HG03103 (cell line): ENCODE results near the gene GPR132.
"Not testable (repeated sequence)": the region's sequence is repeated elsewhere in the genome, so short reads cannot be mapped to it uniquely, and the experiment has no call there.

Source experiments
- ATAC-seq: cut with Tn5 transposase; IDR thresholded peaks from one replicate; pipeline ENCODE4 v1.9.1; 2021; ENCODE audit warnings: low read depth; ENCODE audit not compliant: unreplicated experiment

The GPR132 gene

DNA sequence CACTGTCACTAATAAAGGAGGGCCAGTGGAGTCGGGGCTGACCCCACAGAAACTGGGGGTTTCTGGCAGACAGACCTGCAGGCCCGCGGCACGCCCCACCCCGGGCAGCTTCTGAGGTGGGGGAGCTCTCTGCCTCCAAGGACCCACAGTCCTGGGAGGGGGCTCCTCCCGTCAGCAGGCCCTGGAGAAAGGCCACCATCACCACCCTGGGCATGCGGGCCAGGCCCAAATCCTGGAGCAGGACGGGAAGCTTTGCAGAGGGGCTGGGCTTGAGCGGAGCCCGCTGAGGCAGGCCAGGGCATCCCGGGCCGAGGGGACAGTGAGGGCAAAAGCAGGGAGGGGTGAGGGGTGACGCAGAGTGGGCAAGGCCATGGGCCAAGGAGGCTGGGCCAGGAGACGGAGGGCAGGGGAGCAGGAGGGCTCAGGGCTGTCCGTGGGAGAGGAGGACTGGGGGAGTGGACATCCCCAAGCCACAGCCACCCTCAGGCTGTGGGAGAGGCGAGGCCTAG is 11.1 kb upstream of the GPR132 start:
- ATAC-seq, result no peak

DNA sequence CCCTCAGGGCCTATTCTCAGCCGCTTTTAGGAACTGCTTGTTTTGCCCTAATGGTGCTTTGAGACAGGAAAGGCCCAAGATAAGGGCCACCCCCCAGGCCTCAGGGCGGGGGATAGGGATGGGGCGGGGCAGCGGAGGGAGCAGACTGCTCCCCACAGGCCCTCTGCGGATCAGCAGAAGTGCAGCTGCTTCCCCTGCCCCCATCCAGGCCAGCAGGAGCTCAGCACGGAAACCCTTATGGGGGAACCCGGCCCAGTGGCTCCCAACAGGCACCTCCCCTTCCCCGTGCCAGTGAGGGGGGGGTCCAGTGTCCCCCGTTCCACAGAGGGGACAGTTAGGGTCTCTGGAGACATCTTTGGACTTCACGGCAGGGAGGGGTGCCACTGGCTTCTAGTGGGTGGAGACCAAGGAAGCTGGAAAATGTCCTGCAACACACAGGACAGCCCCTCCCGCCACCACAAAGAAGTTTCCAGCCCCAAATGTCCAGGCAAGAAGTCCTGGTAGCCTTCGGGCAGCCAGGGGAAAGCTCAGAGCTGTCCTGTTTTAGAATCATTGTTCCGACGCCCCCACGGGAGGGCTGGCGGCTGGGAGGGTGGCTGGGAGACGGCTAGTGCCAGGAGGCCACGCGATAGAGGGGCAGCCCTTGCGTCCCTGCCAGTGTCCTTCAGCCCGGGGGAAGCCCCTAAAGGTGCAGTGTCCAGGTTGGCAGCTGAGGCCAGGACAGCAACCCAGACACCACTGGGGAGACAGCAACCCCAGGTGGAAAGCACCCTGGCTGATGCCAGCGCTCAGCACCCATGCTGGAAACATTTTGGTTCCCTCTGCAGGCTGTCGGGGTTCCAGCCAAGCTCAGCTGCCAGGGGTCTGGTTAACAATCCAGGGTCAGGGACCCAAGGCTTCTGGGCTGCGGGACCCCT is 10.4 kb upstream of the GPR132 start:
- ATAC-seq, result peak; percentile 45

DNA sequence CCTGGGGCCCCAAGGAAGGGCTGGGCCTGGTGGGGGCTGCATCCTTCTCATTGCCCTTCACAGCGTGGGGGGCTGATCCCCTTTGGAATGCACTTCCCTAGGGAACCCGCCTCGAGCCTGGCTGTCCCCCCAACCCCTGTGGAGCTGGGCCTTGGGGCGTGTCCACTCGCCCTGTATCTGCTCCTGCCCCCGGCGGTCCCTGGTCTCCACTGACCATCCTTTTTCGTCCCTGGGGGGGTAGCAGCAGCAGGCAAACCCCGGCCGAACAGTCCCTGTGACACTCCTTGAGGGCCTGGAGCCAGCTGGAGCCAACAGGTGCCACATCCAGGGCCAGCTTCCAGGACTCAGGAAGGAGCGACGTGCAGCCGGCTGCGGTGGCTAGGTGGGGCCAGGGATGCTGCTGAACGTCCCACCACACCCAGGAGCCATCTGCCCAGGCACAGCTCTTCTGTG is 9.4 kb upstream of the GPR132 start:
- no peak for ATAC-seq

DNA sequence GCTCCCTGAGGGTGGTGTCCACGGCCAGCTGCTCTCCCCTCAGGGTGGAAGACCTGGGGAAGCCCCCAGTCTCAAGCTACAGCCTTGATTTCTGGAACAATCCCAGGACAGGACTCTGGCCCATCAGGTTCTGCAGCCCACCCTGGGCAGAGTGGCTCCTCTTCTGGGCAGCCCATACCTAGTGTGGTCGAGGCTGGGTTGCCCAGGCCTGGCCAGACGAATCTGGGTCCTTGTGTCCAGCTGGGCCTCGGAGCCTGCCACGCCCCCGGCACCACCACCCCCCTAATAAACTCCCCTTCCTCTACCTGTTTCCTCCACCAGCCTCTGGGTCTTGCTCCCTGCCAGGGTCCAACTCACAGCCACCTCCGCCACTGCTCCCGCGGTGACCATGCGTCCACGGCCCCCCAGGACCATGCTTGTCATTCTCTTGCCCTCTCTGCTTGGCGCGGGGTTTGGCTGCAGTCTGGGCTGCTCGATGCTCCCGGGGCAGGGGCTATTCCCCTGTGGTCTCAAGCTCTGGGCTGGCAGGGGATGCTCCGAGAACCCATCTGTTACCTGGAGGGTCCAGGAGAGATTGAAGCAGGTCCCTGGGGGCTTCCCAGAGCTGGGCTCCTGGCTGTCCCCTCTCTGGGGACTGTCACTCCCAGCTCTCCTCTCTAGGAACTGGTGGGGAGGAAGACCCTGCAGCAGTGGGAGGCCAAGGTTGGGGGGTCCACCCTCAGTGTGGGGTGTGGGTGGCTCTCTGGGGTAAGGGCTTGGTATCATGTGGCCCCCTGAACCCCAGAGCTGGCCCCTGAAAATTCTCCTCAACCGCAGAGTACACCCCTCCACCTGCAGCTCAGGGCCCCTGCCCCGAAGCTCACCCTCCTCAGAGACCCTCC is 8.7 kb upstream of the GPR132 start:
- ATAC-seq, result no peak

DNA sequence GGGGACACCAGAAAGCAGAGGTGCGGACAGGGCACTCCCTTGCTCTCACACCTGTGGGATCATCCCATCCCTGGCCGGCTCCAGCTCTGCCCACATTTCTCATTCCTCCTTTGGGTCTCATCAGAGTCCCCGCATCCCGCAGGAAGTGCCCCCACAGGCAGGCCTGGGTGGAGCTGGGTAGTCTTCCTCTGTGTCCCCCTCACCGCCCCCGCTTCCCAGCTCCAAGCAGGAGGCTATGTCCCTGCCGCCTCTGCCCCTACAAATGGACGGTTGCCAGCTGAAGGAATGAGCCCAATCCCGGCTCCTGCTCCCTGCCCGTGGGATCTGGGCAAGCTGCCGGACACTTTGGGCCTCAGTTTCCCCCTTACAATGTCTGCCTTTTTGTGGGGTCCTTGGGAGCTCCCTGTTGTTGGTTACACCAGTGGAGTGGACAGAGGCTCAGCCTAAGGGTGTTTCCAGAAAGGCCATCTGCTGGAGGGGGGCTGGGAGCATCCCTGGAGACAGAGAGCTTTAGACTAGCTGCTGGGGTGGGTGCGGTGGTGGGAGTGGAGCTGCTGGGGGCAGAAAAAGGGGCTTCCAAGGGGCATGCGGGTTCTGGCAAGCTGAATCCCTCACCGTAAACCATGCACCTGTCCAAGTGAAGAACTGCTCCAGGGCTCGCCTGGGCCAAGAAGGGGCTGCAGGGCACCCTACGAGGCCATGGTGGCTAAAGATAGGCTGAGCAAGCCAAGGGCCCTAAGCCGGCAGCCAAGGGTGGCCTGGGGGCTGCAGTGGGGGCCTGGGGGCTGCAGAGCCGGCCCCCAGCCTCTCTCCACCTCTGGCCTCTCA is 7.9 kb upstream of the GPR132 start:
- ATAC-seq, result no peak

DNA sequence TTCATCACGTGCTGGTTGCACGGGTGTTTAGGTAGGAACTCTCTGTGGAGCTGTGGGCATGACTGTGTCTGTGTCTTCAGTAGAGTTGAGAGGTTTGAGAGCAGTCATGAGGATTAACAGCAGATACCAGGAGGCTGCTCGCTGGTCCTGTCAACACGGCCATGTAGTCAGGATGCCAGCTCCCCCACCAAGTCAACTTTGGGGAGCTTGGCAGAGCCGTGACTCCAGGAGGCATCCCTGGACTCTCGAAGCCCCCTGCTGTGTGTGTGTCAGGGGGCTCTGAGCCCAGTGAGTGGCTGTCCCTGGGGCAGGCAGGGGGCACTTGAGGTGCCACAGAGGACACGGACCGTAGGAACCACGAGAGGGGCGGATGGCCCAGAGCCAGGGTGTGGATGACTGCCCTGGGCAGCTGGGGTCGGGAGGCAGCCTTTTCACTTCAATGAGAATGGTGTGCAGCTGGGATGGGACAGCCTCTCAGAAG is 7.2 kb upstream of the GPR132 start:
- ATAC-seq, result no peak

DNA sequence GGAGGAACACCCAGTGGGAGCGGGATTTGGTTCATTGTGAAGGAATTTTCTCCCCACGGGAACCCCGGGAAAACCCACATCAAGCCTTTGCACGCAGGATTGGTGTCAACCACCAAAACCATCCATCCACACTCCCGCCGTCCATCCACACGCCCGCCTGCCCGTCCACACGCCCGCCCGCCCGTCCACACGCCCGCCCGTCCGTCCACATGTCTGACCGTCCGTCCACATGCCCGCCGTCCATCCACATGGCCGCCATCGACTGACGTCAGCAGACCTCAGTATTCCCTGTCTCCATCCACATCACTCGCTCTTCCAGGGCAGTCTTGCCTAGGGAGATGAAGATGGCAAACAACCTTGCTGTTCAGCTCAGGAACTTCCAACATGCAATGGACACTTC is 6.7 kb upstream of the GPR132 start:
- ATAC-seq, result no peak

DNA sequence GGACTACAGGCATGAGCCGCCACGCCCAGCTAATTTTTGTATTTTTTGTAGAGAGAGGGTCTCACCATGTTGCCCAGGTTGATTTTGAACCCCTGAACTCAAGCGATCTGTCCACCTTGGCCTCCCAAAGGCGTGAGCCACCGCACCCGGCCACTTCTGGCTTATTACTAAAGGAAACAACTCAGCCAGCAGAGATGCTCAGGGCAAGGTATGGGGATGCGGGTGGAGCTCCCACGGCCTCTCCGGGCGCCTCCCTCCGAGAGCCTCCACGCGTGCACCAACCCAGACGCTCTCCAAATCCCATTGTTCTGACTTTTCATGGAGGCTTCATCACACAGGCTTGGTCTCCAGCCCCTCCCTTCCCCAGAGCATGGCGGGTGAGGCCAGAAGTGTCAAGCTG is 6.1 kb upstream of the GPR132 start:
- ATAC-seq, result no peak

DNA sequence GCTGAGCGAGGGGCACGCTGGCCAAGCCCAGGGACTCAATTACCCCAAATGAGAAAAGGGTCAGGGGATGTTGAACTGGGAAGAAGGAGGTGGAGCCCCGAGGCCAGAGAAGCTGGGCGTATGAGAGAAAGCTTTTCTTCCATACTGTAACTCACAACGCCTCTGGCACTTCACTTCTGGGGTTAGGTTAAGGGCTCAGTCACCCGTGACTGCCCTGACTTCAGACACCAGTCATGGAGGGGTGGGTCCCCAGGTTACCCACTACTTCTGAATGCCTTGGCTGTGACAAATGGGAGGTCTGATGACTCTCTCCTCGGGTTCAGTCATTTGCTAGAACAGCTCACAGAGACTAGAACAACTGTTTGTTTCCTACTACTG is 5.5 kb upstream of the GPR132 start:
- ATAC-seq, result no peak

DNA sequence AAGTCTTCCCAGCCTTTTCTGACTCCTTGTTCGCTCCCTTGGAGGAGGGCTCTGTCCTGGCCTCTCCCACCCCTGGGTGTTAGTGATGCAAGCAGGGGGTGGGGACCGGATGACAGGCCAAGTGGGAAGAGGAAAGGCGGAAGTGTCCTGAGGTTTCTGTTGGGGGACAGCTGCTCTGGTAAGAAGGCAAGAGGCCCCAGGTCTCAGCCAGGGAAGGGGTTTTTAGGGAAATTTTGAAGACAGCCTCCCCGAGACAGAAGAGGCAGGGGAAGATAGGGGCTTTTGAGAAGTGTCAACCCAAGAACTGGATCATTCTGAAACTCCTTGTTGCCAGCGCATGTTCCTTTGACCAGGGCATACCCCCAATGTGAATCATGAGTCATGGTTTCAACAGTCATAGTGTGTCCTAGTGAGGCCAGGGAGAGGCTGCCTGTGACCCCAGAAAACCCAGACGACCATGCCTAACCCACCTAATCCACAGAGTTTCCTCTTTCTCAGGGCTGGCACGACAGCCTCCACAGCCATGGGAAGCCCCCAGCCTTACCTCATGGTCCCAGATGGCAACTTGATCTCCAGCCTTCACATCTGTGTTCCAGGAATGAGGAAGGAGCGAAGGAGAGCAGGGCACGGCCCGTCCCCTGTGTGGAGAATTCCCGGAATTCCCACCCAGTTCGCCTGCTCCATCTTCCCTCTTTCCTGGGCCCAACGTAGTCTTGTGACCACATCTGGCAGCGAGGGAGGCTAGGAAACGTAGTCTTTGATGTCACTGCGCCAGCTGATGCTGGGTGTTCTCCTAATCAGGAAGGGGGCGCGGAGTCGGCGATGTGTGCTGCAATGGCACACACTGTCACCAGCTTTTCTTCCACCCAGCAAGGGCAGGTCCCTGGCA is 4.9 kb upstream of the GPR132 start:
- no peak for ATAC-seq

DNA sequence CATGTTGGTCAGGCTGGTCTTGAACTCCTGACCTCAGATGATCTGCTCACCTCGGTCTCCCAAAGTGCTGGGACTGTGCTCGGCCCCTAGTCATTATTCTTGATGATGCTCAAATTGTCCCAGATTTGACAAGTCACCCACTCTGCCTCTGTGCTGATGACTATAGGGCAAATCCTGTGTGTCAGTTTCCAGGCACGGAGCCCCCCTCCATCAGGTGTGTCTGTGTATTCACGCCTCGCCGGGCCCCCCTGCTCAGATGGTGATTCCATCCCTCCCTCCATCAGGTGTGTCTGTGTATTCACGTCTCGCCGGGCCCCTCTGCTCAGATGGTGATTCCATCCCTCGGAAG is 4.3 kb upstream of the GPR132 start:
- no peak for ATAC-seq

DNA sequence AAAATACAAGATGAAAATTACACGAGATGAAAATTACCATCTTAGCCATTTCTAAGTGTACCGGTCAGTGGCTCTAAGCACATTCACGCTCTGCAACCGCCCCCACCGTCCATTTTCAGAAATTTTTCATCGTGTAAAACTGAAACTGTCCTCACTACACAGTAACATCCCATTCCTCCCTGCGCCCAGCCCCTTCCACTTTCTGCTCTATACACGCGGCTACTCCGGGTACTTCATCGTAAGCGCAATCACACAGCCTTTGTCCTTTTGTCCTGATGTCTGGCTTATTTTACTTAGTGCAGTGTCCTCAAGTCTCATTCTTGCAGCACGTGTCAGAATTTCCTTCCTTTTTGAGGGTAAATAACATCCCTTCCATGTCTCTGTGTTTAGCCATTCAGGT is 3.6 kb upstream of the GPR132 start:
- ATAC-seq, result no peak

DNA sequence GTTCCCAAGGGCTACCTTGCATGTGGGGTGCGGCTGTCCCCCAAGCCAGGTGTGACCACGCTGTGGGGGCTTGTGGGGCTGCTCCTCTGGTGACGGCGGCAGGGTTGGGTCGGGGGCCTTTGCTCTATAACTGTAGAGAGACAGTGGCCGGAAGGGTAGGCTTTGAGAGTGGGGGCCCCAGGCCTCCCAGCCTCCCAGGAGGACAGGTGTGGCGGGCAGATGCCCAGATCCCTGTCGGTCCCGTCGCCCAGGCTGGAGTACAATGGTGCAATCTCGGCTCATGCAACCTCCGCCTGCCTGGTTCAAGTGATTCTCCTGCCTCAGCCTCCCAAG is 2.7 kb upstream of the GPR132 start:
- no peak for ATAC-seq

DNA sequence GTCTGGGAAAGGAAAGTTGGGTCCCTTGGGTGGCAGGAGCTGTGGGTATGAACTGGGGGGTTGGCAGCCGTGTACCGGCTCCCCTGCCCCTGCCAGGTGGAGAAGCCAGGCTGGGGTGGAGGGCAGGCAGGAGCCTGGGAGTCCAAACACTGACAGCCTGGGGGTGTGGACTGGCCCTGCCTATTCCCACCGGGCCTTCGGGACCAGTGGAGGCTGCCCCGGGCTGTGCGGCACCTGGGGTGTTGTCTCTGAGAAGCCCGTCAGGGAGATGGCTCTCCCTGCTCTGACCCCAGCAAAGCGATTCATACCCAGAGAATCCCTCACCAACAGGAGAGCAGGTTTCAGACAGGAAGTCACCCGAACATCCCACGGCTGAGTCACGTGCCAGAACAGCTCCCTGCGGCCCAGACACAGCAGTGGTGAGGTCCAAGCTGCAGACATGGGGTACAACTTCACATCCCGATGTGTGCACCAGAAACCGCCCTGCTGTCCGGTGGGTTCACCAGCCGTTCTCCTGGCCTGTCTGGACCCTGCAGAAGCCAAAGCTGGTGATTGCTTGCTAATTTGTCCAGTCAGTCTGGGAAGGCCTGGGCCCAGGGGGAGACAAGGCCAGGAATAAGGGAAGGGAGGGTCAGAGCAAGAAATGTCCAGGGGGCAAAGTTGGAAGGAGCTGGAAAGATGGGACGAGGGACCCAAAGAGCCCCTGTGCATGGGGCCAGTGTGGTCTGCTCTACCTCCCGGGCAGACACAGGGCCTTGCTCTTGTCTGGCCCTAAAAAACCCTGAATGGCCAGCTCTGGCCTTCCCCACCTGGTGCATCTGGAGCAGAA is 2.1 kb upstream of the GPR132 start:
- ATAC-seq, result no peak

DNA sequence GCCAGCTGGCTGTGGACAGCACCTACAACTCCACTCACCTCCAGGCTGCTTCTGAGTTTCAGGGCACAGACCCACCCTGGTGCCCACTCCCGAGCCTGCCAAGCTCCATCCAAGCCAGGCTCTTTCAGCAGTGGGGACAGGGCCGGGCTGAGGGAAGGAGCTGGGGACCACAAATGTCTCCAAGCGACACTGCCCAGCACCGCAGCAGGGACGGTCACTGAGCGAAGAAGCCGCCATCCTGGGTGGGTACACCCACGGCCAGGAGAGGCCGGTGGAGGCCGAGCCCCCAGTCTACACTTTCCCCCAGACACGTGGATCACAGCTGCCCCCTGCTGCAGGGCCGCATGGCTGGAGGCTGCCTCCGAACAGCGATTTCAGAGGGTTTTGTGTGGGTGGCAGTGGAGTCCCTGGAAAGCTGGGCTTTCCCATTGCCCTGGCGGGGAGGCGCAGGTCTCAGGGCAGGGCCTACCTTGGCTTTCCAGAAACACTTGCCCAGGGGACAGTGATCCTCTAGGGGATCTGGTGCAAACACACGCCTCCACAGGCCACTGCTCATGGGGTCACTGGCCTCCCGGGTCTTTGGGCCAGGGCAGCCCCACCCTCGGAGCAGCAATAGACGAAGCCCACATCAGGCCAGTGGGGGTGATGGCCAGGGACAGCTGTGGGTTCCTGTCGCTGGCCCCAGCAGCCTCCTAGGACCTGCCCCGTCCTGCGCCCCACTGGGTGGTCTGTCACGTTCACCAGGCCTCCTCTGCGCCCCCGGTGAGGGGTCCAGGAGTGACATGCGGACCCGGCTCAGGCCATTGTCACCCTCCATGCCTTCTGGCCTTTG is 1.2 kb upstream of the GPR132 start:
- no peak for ATAC-seq

DNA sequence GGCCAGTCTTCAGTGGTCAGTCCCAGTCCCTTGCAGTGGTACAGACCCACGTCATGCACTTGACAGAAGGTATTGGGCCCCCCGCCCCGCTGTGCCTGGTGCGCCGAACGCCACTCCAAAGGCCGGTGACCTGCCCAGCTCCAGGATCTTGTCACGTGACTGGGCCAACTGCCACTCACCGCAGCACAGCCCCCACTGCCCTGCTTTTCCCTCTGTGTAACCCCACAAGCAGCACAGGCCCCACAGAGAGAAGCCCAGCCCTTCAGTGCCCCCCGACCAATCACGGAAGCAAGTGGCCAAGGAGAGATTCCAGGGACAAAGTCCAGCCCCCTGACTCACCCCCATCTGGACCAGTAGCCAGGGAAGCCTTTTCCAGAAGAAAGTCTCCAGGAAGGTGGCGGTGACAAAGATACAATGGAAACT is 498 bp downstream of the GPR132 start:
- no peak for ATAC-seq

DNA sequence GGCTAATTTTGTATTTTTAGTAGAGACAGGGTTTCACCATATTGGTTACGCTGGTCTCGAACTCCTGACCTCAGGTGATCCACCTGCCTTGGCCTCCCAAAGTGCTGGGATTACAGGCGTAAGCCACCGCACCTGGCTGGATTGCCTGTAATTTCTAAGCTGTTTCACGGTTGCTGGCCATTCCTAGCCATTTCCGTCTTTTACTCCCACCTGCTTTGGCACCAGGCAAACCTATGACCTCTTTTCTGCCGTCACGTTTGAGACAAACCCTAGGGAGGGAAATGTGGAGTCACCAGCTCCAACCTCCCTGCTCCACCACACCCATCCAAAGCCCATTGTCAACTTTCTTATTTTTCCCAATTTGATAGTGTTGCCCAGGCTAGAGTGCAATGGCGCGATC is 1.2 kb downstream of the GPR132 start:
- no peak for ATAC-seq

DNA sequence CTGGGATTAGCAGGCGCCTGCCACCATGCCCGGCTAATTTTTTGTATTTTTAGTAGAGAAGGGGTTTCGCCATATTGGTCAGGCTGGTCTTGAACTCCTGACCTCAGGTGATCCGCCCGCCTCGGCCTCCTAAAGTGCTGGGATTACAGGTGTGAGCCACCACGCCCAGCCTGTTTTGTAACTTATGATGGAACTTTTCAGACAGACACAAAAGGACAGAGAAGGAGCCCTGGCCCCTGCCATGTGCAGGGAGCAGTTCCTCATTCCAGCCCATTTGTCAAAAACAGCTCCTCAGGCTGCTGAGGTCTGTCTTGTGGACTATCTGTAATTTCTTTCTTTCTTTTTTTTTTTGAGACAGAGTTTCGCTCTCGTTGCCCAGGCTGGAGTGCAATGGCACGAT is 1.7 kb downstream of the GPR132 start:
- ATAC-seq, result not testable (repeated sequence)
